Right atrium auricular region (tissue), 2 donors: ENCODE measurements around the gene LGR5. TPM values are rescaled to one million over a fixed set of nuclear protein-coding genes. Genes with fewer than 3 reads are reported as not detected.
A peak's percentile ranks its signal among the peaks of the same experiment; 100 is the strongest.

Source experiments
- DNase-seq: peaks from one replicate; pipeline ENCODE4 v3.0.0-alpha.2; 2019; ENCODE audit warnings: low spot score
- H3K27ac ChIP-seq, 2 donors: fragments of 200-600 bp; sonication (generic); 1 replicate in 1 of 2; 2 replicates in 1 of 2; pipeline ENCODE4 v1.5.1; 2016 to 2019
- H3K27me3 ChIP-seq, 2 donors: fragments of 200-600 bp; sonication (generic); one replicate each; pipeline versions ENCODE4 v1.5.1 to v1.6.0; 2017 to 2019
- H3K36me3 ChIP-seq: fragments of 200-600 bp; sonication (generic); one replicate; pipeline ENCODE4 v1.5.1; 2016
- H3K4me1 ChIP-seq, 2 donors: fragments of 200-600 bp; sonication (generic); one replicate each; pipeline versions ENCODE4 v1.5.1 to v1.6.0; 2017 to 2019
- H3K4me3 ChIP-seq, 2 donors: fragments of 200-600 bp; sonication (generic); 1 replicate in 1 of 2; 2 replicates in 1 of 2; pipeline ENCODE4 v1.5.1; 2017 to 2019; ENCODE audit warnings: mild to moderate bottlenecking in 1 of 2, moderate library complexity in 1 of 2
- H3K9me3 ChIP-seq, 2 donors: fragments of 200-600 bp; sonication (generic); one replicate each; pipeline ENCODE4 v1.5.1; 2019
- total RNA-seq, 2 donors: library from RNA; depleted of rRNA; stranded (reverse); fragments of >200 nt; gene quantifications; one replicate each; pipeline ENCODE4 v1.1.0, GENCODE V29; 2016
- TF ChIP-seq, protein P1 (sequence below), 2 donors: fragments of 200-600 bp; sonication (generic); IDR thresholded peaks; one replicate each; pipeline ENCODE4 v1.5.1; 2019; ENCODE audit warnings: antibody characterized with exemption in 2 of 2

LGR5 gene, protein sequence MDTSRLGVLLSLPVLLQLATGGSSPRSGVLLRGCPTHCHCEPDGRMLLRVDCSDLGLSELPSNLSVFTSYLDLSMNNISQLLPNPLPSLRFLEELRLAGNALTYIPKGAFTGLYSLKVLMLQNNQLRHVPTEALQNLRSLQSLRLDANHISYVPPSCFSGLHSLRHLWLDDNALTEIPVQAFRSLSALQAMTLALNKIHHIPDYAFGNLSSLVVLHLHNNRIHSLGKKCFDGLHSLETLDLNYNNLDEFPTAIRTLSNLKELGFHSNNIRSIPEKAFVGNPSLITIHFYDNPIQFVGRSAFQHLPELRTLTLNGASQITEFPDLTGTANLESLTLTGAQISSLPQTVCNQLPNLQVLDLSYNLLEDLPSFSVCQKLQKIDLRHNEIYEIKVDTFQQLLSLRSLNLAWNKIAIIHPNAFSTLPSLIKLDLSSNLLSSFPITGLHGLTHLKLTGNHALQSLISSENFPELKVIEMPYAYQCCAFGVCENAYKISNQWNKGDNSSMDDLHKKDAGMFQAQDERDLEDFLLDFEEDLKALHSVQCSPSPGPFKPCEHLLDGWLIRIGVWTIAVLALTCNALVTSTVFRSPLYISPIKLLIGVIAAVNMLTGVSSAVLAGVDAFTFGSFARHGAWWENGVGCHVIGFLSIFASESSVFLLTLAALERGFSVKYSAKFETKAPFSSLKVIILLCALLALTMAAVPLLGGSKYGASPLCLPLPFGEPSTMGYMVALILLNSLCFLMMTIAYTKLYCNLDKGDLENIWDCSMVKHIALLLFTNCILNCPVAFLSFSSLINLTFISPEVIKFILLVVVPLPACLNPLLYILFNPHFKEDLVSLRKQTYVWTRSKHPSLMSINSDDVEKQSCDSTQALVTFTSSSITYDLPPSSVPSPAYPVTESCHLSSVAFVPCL
- under 1 TPM; 0.19 to 0.31 TPM for total RNA-seq

DNA sequence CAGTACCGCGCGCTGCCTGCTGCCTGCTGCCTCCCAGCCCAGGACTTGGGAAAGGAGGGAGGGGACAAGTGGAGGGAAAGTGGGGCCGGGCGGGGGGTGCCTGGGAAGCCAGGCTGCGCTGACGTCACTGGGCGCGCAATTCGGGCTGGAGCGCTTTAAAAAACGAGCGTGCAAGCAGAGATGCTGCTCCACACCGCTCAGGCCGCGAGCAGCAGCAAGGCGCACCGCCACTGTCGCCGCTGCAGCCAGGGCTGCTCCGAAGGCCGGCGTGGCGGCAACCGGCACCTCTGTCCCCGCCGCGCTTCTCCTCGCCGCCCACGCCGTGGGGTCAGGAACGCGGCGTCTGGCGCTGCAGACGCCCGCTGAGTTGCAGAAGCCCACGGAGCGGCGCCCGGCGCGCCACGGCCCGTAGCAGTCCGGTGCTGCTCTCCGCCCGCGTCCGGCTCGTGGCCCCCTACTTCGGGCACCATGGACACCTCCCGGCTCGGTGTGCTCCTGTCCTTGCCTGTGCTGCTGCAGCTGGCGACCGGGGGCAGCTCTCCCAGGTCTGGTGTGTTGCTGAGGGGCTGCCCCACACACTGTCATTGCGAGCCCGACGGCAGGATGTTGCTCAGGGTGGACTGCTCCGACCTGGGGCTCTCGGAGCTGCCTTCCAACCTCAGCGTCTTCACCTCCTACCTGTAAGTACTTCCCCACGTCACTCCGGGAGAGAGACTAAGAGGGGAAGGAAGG, at the start of gene LGR5:
LGR5 (plus strand) TSS at position 186 of the 732 bp plus-strand sequence; CDS start at position 469, 283 bp downstream.
- peak within 1 kb of the TSS; percentile 15 to 49 for H3K4me3 ChIP-seq
- no peak within 1 kb of the TSS for H3K27ac ChIP-seq
- peaks cover 0 to 9% of the 10 kb centered on the region in 2 donors for H3K27me3 ChIP-seq
- H3K9me3 ChIP-seq, result peaks cover 0 to 19% of the 10 kb centered on the region in 2 donors
- H3K4me1 ChIP-seq, result peaks cover 0 to 24% of the 10 kb centered on the region in 2 donors
- H3K36me3 ChIP-seq, result no peaks in the 10 kb centered on the region
- TF ChIP-seq, protein P1, sequence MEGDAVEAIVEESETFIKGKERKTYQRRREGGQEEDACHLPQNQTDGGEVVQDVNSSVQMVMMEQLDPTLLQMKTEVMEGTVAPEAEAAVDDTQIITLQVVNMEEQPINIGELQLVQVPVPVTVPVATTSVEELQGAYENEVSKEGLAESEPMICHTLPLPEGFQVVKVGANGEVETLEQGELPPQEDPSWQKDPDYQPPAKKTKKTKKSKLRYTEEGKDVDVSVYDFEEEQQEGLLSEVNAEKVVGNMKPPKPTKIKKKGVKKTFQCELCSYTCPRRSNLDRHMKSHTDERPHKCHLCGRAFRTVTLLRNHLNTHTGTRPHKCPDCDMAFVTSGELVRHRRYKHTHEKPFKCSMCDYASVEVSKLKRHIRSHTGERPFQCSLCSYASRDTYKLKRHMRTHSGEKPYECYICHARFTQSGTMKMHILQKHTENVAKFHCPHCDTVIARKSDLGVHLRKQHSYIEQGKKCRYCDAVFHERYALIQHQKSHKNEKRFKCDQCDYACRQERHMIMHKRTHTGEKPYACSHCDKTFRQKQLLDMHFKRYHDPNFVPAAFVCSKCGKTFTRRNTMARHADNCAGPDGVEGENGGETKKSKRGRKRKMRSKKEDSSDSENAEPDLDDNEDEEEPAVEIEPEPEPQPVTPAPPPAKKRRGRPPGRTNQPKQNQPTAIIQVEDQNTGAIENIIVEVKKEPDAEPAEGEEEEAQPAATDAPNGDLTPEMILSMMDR (IDR thresholded peaks at IDR 0.05), result no peak
- no peak for DNase-seq

DNA sequence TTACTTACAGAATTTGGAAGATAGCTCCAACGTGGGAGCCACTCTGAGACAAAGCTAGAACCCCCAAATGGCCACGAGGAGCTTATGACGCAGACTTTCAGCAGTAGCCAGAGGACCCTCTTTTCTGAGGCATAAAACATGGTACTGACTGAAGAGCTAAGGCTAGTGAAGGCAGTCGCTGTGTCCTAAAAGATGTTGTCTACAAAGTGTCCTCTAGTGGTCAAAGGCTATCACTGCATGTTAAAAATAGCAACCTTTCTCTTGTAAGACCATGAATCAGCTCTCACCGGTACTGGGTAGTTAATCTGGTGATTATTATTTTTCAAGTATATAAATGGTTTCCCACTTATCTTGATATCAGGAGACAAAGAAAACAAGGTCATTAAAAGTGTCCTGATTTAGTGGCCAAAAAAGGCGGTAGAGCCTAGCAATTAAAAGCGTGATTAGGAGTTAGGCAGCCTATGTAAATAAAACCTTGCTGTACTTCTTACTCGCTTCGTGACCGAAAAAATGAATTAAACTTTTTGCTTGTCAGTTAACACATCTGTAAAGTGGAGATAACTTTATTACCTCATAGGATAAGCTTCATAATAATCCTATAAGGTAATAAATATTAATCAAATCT, 47.0 kb upstream of the LGR5 start:
- TF ChIP-seq, protein P1 (IDR thresholded peaks at IDR 0.05), result peak; percentile 51 to 81
- DNase-seq, result no peak
- Histone ChIP-seq H3K36me3 (no peaks in the 10 kb centered on the region), H3K9me3 (no peaks in the 10 kb centered on the region), H3K27ac (no peak overlapping the region), H3K4me1 (no peaks in the 10 kb centered on the region), H3K4me3 (no peak overlapping the region), H3K27me3 (no peaks in the 10 kb centered on the region)

DNA sequence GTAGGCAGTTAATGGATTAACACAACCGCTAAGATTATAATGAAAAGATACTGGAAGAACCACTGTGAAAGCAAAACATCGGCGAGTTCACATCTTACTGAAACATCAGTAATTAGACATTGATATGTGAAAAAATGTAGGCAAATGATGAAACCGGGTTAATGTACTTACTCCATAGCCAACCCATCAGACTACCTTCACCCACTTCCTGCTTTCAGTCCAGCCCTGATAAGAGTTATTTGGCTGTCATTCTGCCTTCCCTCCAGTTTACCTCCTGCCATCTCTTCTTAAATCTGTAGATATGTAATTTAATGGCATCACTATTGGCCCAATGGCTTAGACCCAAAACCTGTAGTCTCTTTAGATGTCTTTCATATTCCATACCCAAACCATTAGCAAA, 46.0 kb upstream of the LGR5 start:
- no peaks in the 10 kb centered on the region for H3K27me3 ChIP-seq
- no peak for DNase-seq
- no peaks in the 10 kb centered on the region for H3K4me1 ChIP-seq
- no peaks in the 10 kb centered on the region for H3K9me3 ChIP-seq
- no peaks in the 10 kb centered on the region for H3K36me3 ChIP-seq
- no peak overlapping the region for H3K27ac ChIP-seq
- no peak overlapping the region for H3K4me3 ChIP-seq
- TF ChIP-seq, protein P1 (IDR thresholded peaks at IDR 0.05), result no peak

DNA sequence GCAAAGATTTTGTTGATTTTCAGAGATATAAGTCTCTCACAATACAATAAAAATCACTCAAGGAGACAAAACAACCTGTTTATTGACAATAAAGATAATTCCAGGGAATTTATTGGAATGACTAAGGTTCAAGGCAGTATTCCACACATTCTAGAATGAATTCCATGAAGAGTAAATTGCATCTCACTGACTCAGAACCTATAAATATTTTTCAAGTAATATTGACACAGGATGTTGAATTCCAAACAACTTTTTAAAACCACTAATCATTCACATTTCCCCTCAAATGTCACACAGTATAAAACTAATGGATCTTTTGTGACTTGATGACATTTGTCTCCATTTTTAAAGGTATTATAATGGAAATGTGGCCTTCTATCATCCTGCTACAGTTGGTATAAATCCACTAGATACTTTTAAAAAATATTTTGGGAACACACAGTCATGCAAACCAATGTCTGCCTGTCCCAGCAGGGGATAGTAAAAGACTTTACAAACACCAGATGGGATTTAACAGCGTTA, 42.1 kb upstream of the LGR5 start:
- TF ChIP-seq, protein P1 (IDR thresholded peaks at IDR 0.05), result no peak
- DNase-seq, result no peak
- no peak overlapping the region for H3K4me3 ChIP-seq
- no peaks in the 10 kb centered on the region for H3K36me3 ChIP-seq
- no peaks in the 10 kb centered on the region for H3K27me3 ChIP-seq
- no peaks in the 10 kb centered on the region for H3K9me3 ChIP-seq
- H3K27ac ChIP-seq, result no peak overlapping the region
- H3K4me1 ChIP-seq, result no peaks in the 10 kb centered on the region

DNA sequence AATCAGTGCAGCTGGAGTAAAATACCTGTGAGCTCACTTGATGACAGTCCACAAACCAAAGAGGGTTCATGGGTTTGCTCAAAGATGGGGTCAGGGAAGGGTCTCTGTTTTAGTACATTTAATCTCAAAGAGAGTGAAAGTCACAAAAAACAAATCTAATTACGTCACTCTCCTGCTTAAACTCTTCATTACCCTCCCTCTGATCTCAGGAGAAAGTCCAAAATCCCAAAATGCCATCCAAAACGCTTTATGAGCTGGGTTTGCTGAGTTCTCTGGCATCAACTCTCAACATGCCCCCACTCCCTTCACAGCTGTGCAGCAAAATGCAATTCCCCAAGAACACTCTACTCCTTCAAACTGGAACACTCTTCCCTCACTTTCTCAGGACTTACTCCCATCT, 40.4 kb upstream of the LGR5 start:
- Histone ChIP-seq H3K36me3 (no peaks in the 10 kb centered on the region), H3K27ac (no peak overlapping the region), H3K9me3 (no peaks in the 10 kb centered on the region), H3K4me1 (no peaks in the 10 kb centered on the region), H3K27me3 (no peaks in the 10 kb centered on the region), H3K4me3 (no peak overlapping the region)
- TF ChIP-seq, protein P1 (IDR thresholded peaks at IDR 0.05), result no peak
- DNase-seq, result no peak
